Stimulated activated CD4-positive, alpha-beta T cell treated with anti-CD3 and anti-CD28 coated beads, Interleukin-1b, Interleukin-23, amount 100 ng/mL, for 48 hours (primary cell): ENCODE data around the gene LGALS1.

ENCODE experiments used
- DNase-seq: peaks from one replicate; pipeline ENCODE4 v3.0.0-alpha.2; 2020

Gene LGALS1

DNA sequence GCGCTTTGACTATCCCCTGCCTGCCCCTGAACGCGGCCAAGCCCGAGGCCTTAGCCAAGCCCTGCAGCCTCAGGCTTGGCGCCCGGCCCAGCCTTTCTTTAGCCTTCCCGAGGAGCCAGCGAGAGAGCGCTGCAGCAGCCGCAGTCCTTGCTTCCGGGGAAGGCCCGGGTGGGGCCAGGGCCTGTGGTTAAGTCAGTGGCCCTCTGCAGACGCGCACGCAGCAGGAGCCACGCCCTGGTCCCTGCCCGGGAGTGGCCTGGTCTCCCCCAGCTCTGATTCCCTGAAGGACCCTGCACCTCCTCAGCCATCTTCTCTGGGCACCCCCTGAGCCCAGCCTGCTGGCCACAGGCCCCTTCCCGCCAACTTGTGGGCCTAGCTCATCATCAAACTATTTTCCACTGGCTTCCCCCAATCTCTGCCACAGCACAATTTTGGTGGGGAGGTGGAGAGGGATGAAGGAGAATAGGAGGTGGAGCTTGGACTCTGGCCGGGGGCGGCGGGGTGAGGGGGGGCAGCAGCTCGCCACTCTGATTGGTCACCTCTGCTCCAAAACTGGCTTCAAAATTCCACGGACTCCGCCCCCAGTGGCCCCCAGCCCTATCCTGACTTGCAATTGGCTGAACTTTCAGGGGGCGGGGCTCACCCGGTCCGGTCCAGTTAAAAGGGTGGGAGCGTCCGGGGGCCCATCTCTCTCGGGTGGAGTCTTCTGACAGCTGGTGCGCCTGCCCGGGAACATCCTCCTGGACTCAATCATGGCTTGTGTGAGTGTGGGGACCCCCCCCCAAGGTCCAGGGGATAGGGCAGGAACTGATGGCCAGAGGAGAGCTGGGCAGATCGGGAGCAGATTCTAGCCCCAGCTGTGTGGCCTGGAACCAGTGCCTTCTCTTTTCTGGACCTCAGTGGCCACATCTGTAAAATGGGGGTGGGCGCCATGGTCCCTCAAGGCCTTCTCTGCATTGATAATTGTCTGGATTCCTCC, at the start of gene LGALS1:
Gene LGALS1 (plus strand): TSS at position 686 of the 979 bp plus-strand sequence. CDS start 67 bp downstream, at position 753.
- DNase-seq, result peak; percentile 71

- DNase-seq, result no peak
These were observed 49.7 kb upstream of the LGALS1 start for GRCh38 chr22:37625737-37626136.

DNA sequence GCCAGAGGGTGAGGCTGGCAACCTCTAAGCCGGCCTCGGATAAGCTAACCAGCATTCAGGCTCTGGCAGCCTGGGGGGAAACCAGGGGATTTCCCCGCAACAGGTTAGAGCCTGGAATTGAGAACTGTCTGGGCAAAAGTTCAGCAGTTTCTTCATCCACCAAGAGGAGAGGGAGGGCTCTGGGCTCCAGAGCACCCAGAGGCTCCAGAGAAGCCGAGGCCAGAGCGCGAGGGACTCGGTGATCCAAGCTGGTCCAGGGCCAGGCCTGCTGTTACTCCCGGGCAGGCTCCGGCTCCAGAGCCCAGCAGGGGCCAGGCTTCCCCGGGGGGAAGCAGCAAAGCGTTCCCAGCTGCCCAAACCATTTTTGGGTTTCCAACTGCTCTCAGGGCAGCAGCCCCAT, 49.3 kb upstream of the LGALS1 start:
- no peak for DNase-seq

GRCh38 chr22:37626556-37627075, 48.8 kb upstream of the LGALS1 start:
- no peak for DNase-seq

DNA sequence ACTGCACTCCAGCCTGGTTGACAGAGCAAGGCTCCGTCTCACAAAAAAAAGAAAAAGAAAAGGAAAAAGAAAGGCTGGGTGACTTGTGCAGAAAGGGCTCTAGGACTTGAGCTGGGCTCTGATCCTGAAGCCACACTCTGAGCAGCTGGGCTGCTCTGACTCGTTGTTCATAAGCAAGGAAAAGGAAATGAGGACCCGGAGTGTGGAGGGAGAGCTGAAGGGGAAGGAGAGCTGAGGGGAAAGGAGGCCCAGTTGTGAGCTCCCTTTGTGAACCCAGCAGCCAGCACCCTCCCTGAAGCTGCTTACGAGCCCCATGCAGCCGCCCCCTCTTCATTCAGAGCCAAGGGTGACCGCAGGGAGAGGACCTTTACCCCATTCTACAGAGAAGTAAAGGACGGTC, 48.3 kb upstream of the LGALS1 start:
- DNase-seq, result no peak

DNA sequence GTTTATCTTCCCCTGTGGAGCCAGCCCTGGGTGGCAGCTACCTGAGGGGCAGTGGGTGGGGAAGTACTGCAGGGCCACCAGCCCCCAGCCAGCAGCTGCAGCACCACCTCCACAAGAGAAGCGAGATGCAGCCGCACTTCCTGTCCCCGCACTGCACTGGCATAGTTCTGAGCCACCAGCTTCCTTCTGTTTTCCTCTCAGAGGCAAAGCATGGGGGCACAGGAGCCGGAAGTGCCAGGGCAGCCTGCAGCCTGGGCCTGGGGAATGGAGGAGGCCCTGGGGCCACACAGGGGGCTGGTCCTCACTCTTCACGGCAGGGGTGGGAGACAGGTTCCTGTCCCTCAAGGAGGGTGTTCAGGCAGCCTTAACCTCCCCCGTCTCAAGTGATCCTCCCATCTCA, 47.9 kb upstream of the LGALS1 start:
- DNase-seq, result no peak

DNA sequence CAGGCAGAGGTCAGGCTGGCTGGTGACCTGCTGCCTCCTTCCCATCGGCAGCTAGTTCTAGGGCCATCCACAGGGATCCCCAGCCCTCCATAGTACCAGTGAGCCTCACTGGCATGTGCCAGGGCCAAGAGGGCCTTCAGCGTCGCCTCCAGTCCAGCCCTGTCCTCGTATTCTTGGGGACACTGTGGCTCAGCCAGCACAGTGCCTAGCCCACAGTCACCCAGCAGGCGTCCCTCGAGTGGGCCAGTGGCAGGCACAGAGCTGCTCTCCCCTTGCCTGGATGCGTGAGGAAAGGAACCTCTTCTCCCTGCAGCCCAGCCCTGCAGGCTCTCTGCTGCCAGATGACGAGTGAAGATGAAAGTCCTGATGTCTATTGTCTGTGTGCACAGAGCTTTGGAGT, 46.6 kb upstream of the LGALS1 start:
- DNase-seq, result no peak

DNA sequence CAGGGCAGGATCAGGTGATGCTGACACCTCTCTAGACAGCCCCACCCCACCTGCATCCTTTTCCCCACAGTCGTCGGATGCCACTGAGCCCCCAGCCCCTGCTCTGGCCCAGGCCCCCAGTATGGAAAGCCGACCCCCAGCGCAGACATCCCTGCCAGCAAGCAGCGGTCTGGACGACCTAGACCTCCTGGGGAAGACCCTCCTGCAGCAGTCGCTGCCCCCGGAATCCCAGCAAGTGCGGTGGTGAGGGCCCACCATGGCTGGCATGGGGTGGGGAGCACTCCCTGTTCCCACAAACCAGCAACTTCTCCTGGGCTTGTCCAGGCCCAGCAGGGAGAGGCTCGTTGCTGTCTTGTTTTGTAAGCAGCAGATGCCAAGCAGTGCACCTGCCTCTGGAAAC, 45.5 kb upstream of the LGALS1 start:
- no peak for DNase-seq

GRCh38 chr22:37630839-37631435, 44.5 kb upstream of the LGALS1 start:
- no peak for DNase-seq

GRCh38 chr22:37631448-37632173, 43.8 kb upstream of the LGALS1 start:
- DNase-seq, result no peak

DNA sequence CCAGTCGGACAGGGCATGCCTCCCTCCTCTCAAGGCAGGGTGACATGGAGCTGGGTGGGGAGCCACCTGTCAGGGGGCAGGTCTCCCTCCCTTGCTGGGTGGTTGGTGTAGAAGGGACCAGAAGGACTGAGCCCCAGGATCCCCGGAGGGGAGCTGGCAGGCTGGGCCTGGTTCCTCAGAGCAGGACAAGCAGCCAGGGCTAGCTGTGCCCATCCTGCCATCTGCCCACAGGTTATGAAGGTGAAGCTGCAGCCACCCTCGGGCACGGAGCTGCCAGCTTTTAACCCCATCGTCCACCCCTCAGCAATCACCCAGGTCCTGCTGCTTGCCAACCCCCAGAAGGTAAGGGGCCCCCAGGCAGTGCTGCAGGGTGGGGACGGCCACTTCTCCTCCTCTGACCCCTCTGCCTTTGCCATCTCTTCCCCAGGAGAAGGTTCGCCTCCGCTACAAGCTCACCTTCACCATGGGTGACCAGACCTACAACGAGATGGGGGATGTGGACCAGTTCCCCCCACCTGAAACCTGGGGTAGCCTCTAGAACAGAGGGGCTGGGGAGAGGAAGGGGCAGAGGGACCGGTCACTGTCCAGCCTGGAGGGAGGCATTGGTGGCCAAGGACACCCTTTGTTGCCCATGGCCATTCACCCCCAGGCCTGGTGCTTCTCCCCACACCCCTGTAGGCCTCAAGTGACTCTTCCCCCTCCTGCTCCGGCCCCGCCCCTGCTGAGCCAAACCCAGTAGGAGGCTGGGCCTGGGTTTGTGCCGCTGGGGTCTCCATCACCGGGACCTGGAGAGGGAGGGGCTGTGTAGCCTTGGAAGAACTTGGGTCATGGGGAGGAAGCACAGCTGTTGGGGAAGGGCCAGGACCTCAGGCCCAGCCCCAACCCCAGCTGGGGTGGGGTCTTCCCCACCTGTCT, 43.0 kb upstream of the LGALS1 start:
- no peak for DNase-seq

DNA sequence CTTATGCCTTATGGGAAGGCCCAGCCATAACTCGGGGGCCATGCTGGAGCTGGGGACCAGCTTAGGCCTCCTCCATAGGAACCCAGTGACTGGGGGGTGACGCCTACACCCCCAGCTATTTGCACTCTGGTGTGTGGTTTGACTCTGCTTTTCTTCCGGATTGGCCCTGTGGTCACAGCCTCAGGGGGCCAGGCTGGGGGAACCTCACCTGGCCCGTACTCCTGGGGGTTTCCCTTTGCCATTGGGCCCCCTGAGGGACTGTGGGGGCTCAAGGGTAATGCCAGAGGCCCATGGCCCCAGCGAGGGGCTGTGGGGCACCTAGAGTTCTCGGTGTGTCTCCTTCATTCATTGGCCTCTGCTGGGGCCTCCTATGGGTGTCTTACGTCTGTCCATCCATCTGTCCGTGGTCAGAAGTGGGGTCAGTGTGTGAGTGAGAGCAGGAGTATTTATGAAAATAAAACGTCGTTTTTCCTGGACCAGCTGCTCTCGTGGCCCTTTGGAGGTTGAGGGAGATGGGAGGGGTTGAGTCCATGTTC, 42.3 kb upstream of the LGALS1 start:
- DNase-seq, result no peak

DNA sequence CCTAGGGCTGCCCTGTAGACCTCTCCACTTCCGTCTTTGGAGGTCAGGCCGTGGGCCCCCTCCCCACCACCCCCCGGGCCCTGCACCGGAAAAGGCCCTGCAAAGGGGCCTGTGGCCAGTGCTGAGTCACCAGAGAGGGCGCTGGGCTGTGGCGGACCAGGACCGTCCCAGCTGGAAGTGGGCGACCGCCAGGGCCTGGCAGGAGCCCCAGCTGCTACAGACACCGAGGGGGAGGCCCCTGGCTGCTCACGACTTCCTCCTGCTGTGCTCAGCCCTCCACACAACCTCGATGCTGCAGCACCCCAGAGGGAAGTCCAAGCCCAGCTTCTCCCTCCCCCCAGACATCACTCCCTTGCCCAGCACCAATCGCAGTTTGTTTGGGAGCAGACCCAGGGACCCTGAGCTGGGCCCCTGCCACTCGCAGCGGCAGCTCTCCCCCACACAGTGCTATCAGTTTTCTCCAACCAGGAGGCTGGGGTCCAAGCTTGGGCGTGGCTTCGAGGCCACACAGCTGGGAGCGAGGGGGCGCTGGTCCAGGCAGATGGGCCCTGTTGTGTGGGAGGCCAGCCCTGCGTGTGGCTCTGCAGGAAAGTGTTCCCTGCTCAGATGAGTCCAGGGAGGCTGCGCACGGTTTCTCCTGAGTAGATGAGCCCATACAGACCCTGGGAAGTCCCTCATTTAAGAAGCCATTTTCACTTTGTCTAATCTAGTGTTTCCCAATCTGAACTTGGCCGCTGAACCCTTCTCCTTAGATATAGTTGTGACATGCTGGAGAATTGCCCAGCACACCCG, 41.6 kb upstream of the LGALS1 start:
- peak; percentile 56 for DNase-seq

DNA sequence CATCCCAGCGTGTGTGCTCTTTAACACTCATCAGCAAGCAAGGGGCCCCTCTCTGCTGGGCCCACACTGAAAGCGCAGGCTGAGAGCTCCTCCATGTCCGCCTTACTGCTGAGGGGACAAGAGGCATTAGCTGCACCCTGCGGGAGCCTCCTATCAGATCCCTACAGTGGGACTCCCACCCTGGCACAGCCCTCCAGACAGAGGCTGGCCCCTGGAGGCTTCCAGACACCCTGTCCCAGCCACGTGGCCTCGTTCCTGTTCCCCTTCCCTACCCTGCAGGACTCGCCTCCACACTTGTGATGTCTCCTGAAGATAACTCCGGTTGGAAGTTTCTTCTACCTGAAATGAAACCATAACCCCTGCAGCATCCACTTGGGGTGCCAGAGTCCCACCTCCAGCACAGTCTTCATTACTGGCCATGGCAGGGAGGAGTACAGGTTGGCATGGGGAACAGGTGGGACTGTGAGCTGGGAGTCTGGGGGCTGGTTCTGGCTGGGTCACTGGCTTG, 41.0 kb upstream of the LGALS1 start:
- no peak for DNase-seq

- no peak for DNase-seq
These were observed 40.3 kb upstream of the LGALS1 start for GRCh38 chr22:37635157-37635556.

DNA sequence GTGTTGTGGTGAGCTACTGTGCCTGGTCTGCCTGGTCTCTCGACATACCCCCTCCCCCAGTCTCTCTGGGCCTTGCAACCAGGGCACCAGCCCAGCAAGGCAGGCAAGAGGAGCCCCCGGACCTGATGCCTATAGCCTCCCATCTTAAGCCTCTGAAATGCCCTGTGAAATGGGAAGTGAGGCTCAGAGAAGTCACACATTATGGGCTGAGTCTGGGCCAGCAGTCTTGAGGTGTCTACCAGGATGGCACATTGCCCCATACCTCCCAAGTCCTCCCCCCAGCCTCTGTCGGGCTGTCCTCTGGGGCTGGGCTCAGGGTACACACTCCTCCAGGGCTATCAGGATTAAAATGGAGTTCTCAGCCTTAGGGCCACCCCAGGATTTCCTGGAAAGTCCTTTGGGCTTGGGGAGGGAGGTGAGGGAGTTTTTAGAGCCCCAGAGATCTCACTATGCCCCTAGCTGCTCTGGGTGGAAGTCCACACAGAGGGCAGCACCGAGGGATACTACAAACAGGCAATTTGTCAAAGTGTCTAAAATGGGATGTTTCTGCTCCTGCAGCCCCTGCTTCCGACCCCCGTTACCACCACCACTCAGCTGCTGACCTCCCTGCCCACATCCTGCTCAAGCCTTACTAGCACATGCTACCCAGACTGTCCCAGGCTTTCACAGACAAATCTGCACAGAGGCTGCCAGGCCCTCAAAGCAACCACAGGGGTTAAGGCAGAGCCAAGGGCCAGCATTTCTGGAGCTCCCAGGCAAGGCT, 39.1 kb upstream of the LGALS1 start:
- DNase-seq, result no peak

DNA sequence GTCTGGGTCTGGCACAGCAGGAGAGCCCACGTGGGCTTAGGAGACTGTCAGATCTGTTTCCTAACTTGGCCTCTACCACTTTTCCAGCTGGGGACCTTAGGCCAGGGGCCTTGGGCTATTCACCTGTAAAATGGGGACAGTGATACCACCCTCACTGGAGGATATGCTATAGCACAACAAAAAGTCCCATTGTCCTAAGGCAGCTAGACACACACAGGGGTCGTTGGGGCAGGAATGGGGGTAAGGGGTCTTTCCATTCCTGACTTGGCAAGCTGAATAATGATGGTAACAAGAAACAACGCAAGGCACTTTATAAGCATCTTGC, 38.5 kb upstream of the LGALS1 start:
- no peak for DNase-seq

- peak; percentile 32 for DNase-seq
These were observed 36.9 kb upstream of the LGALS1 start for GRCh38 chr22:37638391-37639069.

DNA sequence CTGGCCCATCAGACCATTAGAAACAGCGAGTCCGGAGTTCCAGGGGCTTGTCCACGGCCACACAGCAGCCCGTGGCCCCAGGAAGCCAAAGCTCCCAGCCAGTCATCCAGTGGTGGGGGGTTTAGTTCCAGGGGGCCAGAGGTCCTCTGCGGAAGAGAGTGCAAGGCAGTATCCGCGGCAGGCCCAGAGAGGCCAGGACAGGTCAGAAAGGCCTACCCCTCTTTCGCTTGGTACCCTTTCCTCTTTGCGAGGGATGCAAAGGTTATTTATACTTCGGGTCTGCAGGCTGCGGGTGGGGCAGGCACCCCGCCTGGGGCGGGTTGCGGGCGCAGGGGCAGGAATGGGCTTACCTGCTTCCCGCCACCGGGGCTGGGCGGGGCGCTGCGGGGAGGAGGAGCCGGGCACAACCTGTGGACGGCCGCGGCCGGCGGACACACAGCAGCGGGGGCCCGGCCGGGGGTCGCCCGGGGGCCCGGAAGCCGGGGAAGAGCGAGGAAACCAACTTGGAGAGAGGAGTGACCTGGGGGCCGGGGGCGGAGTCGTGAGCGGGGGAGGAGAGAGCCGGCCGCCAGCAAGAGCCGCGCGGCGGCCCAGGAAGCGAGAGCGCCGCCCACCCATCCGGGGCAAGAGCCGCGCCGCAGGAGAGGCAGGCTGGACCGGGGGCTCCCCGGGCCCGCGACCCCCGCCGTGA, 36.2 kb upstream of the LGALS1 start, which contains the start of gene SH3BP1:
Gene SH3BP1 (plus strand): TSS at position 600 of the 691 bp plus-strand sequence. CDS start 119 bp downstream, outside the sequence.
- DNase-seq, result peak; percentile 33
